Panc1 (cell line): ENCODE data around the gene HGD. TPM values are rescaled to one million over a fixed set of nuclear protein-coding genes. Genes with fewer than 3 reads are reported as not detected.

Experiments used
- ATAC-seq: fragments of 200-7000 bp; cut with Tn5 transposase; 2 replicates; pipeline ENCODE4 v1.9.1; 2020; ENCODE audit warnings: mild to moderate bottlenecking, moderate library complexity
- BruUV-seq: library from RNA; stranded (reverse); fragments of 400-500 nt; replicated peaks from 2 replicates; lab custom pipeline; 2021; lab: Mats Ljungman, UMichigan
- CTCF ChIA-PET: fragments of 300-600 bp; sonication (Branson Sonifier 250); formaldehyde crosslinking; loops from one replicate; lab custom pipeline; 2022; ENCODE audit warnings: antibody characterized with exemption; lab: Charles Lee
- POLR2A ChIA-PET: fragments of 300-600 bp; sonication (Branson Sonifier 250); formaldehyde crosslinking; loops from one replicate; lab custom pipeline; 2022; ENCODE audit warnings: antibody characterized with exemption; lab: Charles Lee
- DNase-seq: peaks from one replicate; pipeline ENCODE4 v3.0.0-alpha.2; 2010; ENCODE audit warnings: low read depth, low spot score
- H3K27ac ChIP-seq: 2 replicates; pipeline ENCODE4 v1.5.1; 2011; ENCODE audit warnings: mild to moderate bottlenecking, low read length, inconsistent platforms
- H3K27me3 ChIP-seq: fragments of 200-500 bp; sonication (Bioruptor generic); 2 replicates; pipeline ENCODE4 v1.6.0; 2014; ENCODE audit warnings: low read length, inconsistent platforms; ENCODE audit not compliant: control insufficient read depth, insufficient read depth
- H3K36me3 ChIP-seq: fragments of 200-500 bp; sonication (Bioruptor generic); 2 replicates; pipeline ENCODE4 v1.5.1; 2014; ENCODE audit warnings: inconsistent platforms, mild to moderate bottlenecking, low read length, moderate library complexity; ENCODE audit not compliant: control insufficient read depth, insufficient read depth
- H3K4me1 ChIP-seq: 2 replicates; pipeline ENCODE4 v1.5.1; 2011; ENCODE audit warnings: inconsistent platforms, mild to moderate bottlenecking, low read length, moderate library complexity; ENCODE audit not compliant: control insufficient read depth, insufficient read depth
- H3K4me3 ChIP-seq, 2 experiments: 2 replicates each; pipeline ENCODE4 v1.5.1; 2011 to 2012; ENCODE audit warnings: low read depth in 2 of 2, low read length in 2 of 2, mild to moderate bottlenecking in 2 of 2, inconsistent platforms in 1 of 2, moderate library complexity in 1 of 2
- H3K9me3 ChIP-seq: fragments of 200-500 bp; sonication (Bioruptor generic); 2 replicates; pipeline ENCODE4 v1.5.1; 2014; ENCODE audit warnings: low read depth, mild to moderate bottlenecking, inconsistent platforms, low read length, moderate library complexity; ENCODE audit not compliant: control insufficient read depth, insufficient read depth
- POLR2AphosphoS5 ChIP-seq: IDR thresholded peaks from 2 replicates; pipeline ENCODE4 v1.6.1; 2012; ENCODE audit warnings: mild to moderate bottlenecking, low read depth, low read length, moderate library complexity
- SIN3A ChIP-seq: IDR thresholded peaks from 2 replicates; pipeline ENCODE4 v1.6.1; 2012; ENCODE audit warnings: low read depth, mild to moderate bottlenecking, low read length, moderate library complexity, borderline replicate concordance; ENCODE audit not compliant: insufficient read depth
- TCF7L2 ChIP-seq: IDR thresholded peaks from 2 replicates; pipeline ENCODE4 v1.6.1; 2011; ENCODE audit warnings: mild to moderate bottlenecking, low read depth, low read length, inconsistent platforms
- in situ Hi-C: cut with HindIII; loops from 2 replicates; pipeline ENCODE4 v1.10.0; 2016; ENCODE audit warnings: low sequenced_read_pairs, low pct_unique_long_range_greater_than_20kb
- intact Hi-C: fragments of 100-400 bp; cut with micrococcal nuclease; formaldehyde crosslinking; loops from one replicate; pipeline ENCODE4 v1.10.0; 2022; ENCODE audit not compliant: unreplicated experiment
- total RNA-seq: library from RNA; stranded (reverse); gene quantifications from one replicate; pipeline ENCODE4 v1.2.1, GENCODE V29; 2021; ENCODE audit not compliant: unreplicated experiment
- TF ChIP-seq, protein P1 (sequence below): fragments of 450-650 bp; IDR thresholded peaks from 2 replicates; pipeline ENCODE4 v1.5.1; 2017; ENCODE audit warnings: mild to moderate bottlenecking
- TF ChIP-seq, protein P2 (sequence below), 2 experiments: IDR thresholded peaks; 2 replicates each; pipeline ENCODE4 v1.6.1; 2011 to 2012; ENCODE audit warnings: low read depth in 2 of 2, control low read depth in 1 of 2, low read length in 1 of 2, mild to moderate bottlenecking in 1 of 2, moderate library complexity in 1 of 2; ENCODE audit not compliant: insufficient read depth in 1 of 2

The HGD gene
- total RNA-seq, 1 experiment from 2014 or later, result 0.59 TPM

DNA sequence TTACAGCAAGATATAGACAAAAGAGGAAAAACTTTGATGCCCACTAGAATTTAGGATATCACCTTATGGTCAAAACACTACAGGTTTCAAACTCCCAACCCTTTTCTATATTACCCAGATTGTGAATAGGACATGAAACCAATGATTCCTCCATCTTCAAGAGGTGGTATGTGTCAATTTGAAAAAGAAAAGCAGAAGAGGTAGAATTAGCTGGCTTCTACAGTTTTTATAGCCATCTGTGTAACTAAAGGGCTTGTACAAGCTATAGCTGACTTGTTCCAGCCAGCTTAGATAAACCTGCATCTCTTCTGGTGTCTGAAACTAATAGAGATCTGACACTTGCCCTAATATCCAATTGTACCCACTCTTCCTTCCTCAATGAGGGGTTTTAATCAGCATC is 24.9 kb upstream of the HGD start:
- in situ Hi-C loops (no loop called here), intact Hi-C loops (no loop called here)
- H3K27ac ChIP-seq, result no peak overlapping the region
- H3K9me3 ChIP-seq, result peaks cover 3% of the 10 kb centered on the region; the same call in 1 of the 2 replicates
- TF ChIP-seq, protein P1, sequence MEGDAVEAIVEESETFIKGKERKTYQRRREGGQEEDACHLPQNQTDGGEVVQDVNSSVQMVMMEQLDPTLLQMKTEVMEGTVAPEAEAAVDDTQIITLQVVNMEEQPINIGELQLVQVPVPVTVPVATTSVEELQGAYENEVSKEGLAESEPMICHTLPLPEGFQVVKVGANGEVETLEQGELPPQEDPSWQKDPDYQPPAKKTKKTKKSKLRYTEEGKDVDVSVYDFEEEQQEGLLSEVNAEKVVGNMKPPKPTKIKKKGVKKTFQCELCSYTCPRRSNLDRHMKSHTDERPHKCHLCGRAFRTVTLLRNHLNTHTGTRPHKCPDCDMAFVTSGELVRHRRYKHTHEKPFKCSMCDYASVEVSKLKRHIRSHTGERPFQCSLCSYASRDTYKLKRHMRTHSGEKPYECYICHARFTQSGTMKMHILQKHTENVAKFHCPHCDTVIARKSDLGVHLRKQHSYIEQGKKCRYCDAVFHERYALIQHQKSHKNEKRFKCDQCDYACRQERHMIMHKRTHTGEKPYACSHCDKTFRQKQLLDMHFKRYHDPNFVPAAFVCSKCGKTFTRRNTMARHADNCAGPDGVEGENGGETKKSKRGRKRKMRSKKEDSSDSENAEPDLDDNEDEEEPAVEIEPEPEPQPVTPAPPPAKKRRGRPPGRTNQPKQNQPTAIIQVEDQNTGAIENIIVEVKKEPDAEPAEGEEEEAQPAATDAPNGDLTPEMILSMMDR, result no peak
- TF ChIP-seq POLR2AphosphoS5 (no peak), TCF7L2 (no peak), SIN3A (no peak)
- TF ChIP-seq, protein P2, sequence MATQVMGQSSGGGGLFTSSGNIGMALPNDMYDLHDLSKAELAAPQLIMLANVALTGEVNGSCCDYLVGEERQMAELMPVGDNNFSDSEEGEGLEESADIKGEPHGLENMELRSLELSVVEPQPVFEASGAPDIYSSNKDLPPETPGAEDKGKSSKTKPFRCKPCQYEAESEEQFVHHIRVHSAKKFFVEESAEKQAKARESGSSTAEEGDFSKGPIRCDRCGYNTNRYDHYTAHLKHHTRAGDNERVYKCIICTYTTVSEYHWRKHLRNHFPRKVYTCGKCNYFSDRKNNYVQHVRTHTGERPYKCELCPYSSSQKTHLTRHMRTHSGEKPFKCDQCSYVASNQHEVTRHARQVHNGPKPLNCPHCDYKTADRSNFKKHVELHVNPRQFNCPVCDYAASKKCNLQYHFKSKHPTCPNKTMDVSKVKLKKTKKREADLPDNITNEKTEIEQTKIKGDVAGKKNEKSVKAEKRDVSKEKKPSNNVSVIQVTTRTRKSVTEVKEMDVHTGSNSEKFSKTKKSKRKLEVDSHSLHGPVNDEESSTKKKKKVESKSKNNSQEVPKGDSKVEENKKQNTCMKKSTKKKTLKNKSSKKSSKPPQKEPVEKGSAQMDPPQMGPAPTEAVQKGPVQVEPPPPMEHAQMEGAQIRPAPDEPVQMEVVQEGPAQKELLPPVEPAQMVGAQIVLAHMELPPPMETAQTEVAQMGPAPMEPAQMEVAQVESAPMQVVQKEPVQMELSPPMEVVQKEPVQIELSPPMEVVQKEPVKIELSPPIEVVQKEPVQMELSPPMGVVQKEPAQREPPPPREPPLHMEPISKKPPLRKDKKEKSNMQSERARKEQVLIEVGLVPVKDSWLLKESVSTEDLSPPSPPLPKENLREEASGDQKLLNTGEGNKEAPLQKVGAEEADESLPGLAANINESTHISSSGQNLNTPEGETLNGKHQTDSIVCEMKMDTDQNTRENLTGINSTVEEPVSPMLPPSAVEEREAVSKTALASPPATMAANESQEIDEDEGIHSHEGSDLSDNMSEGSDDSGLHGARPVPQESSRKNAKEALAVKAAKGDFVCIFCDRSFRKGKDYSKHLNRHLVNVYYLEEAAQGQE (IDR thresholded peaks at IDR 0.05; ENCODE audit: insufficient read depth in 1 of 2, low read depth in 2 of 2, low read length in 1 of 2), result no peak
- no peaks in the 10 kb centered on the region for H3K36me3 ChIP-seq
- CTCF ChIA-PET, result no interaction called here
- H3K4me1 ChIP-seq, result no peaks in the 10 kb centered on the region
- no peak overlapping the region for H3K4me3 ChIP-seq
- POLR2A ChIA-PET, result no interaction called here
- DNase-seq (no peak), ATAC-seq (no peak)
- BruUV-seq, result no TSS peak
- no peaks in the 10 kb centered on the region for H3K27me3 ChIP-seq

DNA sequence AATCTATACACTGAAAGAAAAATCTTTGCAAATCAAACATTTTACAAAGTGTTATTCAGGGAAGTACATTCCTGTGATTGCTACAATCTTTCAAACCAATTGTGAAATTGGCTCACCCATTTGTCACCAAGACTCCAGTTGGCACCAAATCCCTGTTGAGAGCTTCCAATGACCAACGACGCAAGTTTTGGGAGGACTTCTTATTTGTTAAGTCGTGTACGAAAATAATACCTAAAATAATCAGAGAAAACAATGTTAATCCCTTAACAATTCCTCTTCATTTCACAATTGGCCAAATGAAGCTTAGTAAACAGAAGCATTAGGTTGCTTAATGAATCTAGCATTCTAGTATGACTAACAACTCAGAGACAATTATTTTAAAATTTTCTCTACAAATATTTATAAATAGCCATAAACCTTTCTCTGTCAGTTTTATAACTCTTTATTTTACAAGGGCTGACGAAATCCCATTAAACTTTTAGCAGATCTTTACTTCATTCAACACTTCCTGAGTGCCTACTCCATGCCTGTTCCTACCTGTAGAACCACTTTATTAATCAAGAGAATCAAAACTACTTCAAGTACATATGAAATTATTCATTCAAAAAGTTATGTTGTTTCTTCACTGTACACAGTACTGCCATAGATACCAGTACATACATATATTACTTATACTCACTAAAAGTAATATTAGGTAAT is 24.0 kb upstream of the HGD start:
- intact Hi-C loops (no loop called here), in situ Hi-C loops (no loop called here)
- POLR2A ChIA-PET, result no interaction called here
- Histone ChIP-seq H3K9me3 (peaks cover 3% of the 10 kb centered on the region; the same call in 1 of the 2 replicates), H3K27me3 (no peaks in the 10 kb centered on the region), H3K27ac (no peak overlapping the region), H3K36me3 (no peaks in the 10 kb centered on the region), H3K4me3 (no peak overlapping the region), H3K4me1 (no peaks in the 10 kb centered on the region)
- DNase-seq (no peak), ATAC-seq (no peak)
- TF ChIP-seq POLR2AphosphoS5 (no peak), SIN3A (no peak), TCF7L2 (no peak)
- TF ChIP-seq, protein P1, result no peak
- TF ChIP-seq, protein P2 (IDR thresholded peaks at IDR 0.05; ENCODE audit: insufficient read depth in 1 of 2, low read depth in 2 of 2, low read length in 1 of 2), result no peak
- BruUV-seq, result no TSS peak
- CTCF ChIA-PET, result no interaction called here
